NT2/D1 (cell line): ENCODE measurements around the gene EFHC1.

Source experiments
- DNase-seq: peaks from one replicate; pipeline ENCODE4 v3.0.0-alpha.2; 2011; ENCODE audit warnings: low read depth, low spot score
- H3K27me3 ChIP-seq: 2 replicates; pipeline ENCODE4 v1.6.0; 2011; ENCODE audit warnings: mild to moderate bottlenecking; ENCODE audit not compliant: insufficient read length, insufficient read depth
- H3K36me3 ChIP-seq: 2 replicates; pipeline ENCODE4 v1.6.1; 2011; ENCODE audit warnings: mild to moderate bottlenecking, low read length, mixed read lengths; ENCODE audit not compliant: insufficient read depth, insufficient read length
- H3K4me1 ChIP-seq: 2 replicates; pipeline ENCODE4 v1.5.1; 2011; ENCODE audit not compliant: insufficient read depth, insufficient read length
- H3K4me3 ChIP-seq: 2 replicates; pipeline ENCODE4 v1.5.1; 2011; ENCODE audit warnings: low read depth; ENCODE audit not compliant: insufficient read length
- H3K9ac ChIP-seq: 2 replicates; pipeline ENCODE4 v1.6.0; 2011; ENCODE audit warnings: low read depth; ENCODE audit not compliant: insufficient read length
- H3K9me3 ChIP-seq: 2 replicates; pipeline ENCODE4 v1.5.1; 2011; ENCODE audit warnings: mild to moderate bottlenecking, low read length; ENCODE audit not compliant: insufficient read depth
- SUZ12 ChIP-seq: IDR thresholded peaks from 2 replicates; pipeline ENCODE4 v1.6.1; 2011; ENCODE audit not compliant: insufficient read length, insufficient read depth; ENCODE audit errors: extremely low read depth
- YY1 ChIP-seq: IDR thresholded peaks from 2 replicates; pipeline ENCODE4 v1.6.1; 2011; ENCODE audit not compliant: insufficient read length, insufficient read depth
- ZNF274 ChIP-seq: IDR thresholded peaks from 2 replicates; pipeline ENCODE4 v1.6.1; 2011; ENCODE audit warnings: mild to moderate bottlenecking, low read depth, low read length

EFHC1 gene

DNA sequence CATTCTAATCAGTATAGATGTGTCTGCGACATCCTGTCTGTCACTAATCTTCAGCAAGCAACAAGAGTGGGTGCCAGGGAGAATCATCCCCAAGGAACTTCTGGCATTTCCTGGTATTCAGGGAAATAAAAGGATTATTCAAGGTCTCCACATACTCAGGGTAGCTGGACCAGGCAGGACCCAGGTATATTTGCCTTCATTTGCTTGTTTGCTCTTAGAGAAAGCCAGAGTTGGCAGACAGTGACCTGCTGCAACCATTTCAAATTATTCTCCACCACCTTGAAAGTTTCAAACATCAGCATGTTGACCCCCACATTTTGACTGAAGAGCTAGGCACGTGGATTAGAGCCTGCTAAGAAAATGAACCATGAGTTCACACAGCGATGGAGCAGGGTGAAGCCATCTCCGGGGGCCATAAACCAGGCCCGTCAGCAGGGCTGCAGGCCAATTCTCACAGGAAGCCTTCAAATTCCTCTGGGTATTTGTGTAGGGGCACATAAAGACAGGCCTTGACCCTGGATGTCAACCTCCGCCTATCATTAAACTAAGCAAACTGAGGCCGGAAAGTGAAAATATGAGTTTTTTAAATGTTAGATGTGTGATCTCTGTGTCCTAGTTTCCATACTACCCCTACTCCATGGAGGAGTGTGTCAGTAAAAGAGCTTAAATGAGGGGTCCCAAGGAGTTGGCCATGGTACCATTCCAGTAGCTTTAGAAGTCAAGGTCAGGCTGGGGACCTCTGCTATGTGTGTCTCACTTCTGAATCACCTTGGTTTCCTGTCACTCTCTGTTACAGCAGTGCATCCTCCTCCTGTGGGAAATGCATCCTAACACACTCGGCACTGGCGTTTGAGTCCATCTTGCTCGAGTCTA, 123.8 kb downstream of the EFHC1 start:
- no peak for DNase-seq
- TF ChIP-seq SUZ12 = no peak
- TF ChIP-seq ZNF274 = no peak
- no peak for TF ChIP-seq YY1
- H3K9me3 ChIP-seq = no peaks in the 10 kb centered on the region
- H3K36me3 ChIP-seq = peaks cover 20% of the 10 kb centered on the region
- peaks cover 10% of the 10 kb centered on the region for H3K4me1 ChIP-seq
- H3K4me3 ChIP-seq = no peak overlapping the region
- H3K9ac ChIP-seq = no peak overlapping the region
- no peaks in the 10 kb centered on the region for H3K27me3 ChIP-seq

DNA sequence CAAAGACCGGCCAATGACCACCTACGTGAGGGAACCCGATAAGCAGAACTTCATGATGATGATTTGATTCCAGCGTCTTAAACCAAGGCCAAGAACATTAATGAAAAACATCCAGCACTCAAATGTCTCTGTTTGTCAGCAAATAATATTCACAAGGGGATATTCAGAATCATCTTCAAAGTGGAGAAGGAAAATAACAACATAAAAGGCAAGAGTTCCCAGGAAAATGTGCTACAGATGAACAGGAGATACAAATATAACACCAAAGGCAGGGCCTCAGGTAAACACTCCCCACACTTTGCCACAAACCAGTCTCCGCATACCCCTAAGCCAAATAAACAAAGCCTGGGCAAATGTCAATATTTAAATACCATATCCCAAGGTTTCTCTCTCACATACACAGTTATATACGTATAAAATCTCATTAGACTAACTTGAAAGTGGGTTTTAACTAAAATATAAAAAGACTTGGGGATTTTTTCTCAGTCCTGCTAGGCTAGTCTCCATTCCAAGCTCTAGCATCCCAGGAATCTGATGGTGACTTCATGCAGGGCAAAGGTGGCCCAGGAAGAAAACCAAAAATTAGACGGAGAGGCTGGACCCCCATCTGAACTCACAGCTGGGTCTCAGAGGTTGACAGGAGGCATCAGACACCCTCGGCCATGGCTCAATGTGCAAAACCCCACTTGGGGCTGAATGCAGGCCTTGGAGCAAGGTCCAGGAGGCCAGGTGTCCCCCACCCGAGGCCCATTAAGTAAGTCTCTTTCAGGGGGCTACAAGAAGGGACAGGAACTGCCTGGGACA, 124.7 kb downstream of the EFHC1 start:
- peaks cover 10% of the 10 kb centered on the region for H3K4me1 ChIP-seq
- DNase-seq = no peak
- H3K9me3 ChIP-seq = no peaks in the 10 kb centered on the region
- H3K9ac ChIP-seq = no peak overlapping the region
- no peak overlapping the region for H3K4me3 ChIP-seq
- peaks cover 24% of the 10 kb centered on the region for H3K36me3 ChIP-seq
- no peak for TF ChIP-seq ZNF274
- TF ChIP-seq YY1 = no peak
- no peak for TF ChIP-seq SUZ12
- no peaks in the 10 kb centered on the region for H3K27me3 ChIP-seq

DNA sequence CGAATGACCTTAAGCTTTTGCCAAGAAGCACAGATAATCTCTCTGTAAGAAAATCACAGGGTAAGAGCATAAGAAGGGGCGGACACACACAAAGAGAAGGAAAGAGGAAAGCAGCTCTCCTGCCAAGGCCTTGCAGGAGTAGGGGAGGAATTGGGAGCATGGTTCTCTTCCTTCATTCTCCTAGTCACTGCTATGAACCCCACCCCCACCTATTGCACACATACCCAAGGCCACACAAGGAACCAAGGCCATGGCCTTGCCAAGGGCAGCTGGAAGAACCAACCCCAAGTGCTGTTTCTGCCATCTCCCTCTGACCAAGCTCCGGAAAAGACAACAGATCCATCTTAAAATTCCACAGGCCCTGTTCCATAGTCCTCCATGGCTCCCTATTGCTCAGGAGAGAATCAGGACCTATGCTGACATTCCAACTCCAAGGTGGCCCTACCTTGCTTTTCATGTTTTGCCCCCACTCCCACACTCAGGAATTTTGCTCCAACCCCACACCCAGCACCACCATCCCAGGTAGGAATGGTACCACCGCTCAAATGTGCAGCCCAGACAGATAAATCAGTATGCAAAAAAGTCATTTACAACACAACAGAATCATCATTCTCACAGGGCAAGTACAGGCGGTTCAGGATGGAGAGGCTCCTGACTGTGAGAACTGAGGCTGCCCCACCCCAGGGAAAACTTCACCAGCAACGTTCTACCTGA, 125.4 kb downstream of the EFHC1 start:
- H3K36me3 ChIP-seq = peaks cover 26% of the 10 kb centered on the region
- no peaks in the 10 kb centered on the region for H3K27me3 ChIP-seq
- no peak overlapping the region for H3K4me3 ChIP-seq
- no peak for TF ChIP-seq YY1
- no peak for TF ChIP-seq SUZ12
- no peak for TF ChIP-seq ZNF274
- no peak overlapping the region for H3K9ac ChIP-seq
- no peaks in the 10 kb centered on the region for H3K9me3 ChIP-seq
- no peak for DNase-seq
- H3K4me1 ChIP-seq = peaks cover 12% of the 10 kb centered on the region

- H3K4me1 ChIP-seq = peaks cover 12% of the 10 kb centered on the region
- TF ChIP-seq SUZ12 (no peak), ZNF274 (no peak), YY1 (no peak)
- peaks cover 26% of the 10 kb centered on the region for H3K36me3 ChIP-seq
- H3K4me3 ChIP-seq = no peak overlapping the region
- no peaks in the 10 kb centered on the region for H3K27me3 ChIP-seq
- H3K9me3 ChIP-seq = no peaks in the 10 kb centered on the region
- DNase-seq = no peak
- H3K9ac ChIP-seq = no peak overlapping the region
These were observed 126.0 kb downstream of the EFHC1 start for GRCh38 chr6:52546192-52546591.

DNA sequence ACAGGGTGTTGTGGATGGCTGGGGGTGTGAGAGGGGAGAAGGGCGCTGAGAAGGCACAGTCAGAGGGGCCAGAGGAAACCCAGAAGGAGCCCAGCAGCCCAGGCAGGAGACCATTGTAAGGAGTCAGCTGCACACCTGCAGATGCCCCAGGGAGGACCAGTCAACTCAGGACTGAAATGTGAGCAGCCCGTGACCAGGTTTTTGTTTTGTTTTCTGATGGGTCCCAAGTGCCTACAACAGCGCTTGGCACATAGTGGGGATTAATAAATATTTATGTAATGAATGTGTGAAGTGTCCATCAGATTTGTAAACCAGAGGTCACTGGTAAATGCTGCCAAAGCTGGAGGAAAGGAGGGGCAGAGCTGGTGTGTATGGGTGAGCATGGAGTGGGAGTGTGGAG, 126.5 kb downstream of the EFHC1 start:
- peaks cover 24% of the 10 kb centered on the region for H3K36me3 ChIP-seq
- H3K9me3 ChIP-seq = no peaks in the 10 kb centered on the region
- peaks cover 12% of the 10 kb centered on the region for H3K4me1 ChIP-seq
- TF ChIP-seq SUZ12 = no peak
- no peak for TF ChIP-seq ZNF274
- TF ChIP-seq YY1 = no peak
- H3K27me3 ChIP-seq = no peaks in the 10 kb centered on the region
- H3K4me3 ChIP-seq = no peak overlapping the region
- no peak for DNase-seq
- H3K9ac ChIP-seq = no peak overlapping the region

DNA sequence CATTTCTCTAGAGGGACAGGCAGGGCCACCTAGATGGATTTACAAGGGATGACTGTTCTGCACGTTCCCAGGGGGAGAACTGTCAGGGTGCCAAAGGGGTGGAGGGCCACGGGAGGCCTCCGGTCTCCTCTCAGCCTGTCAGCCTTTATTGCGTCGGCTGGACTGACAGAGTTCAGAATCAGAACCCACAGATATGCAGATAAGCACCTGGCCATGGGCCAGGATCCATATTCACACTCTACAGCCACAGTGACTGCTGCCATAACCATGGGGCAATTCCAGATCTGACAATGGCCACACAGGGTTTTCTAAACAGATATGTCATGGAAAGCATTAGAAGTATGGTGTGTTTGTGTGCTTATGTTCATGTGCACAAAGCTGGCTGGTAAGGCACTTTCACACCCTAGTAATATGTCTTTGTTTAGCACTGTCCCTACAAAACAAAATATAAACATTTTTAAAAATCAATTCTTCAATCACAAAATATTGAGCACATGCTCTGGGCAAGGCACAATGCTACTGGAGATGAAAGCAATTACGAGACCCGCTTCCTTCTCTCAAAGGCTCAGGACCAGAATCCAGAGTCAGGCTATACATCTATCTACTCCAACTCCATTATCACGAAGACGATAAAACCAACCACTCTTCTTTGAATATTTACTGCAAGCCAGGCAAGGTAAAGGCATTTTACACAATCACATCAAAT, 127.7 kb downstream of the EFHC1 start:
- no peaks in the 10 kb centered on the region for H3K9me3 ChIP-seq
- H3K27me3 ChIP-seq = no peaks in the 10 kb centered on the region
- TF ChIP-seq ZNF274 (no peak), SUZ12 (no peak), YY1 (no peak)
- H3K4me3 ChIP-seq = no peak overlapping the region
- H3K4me1 ChIP-seq = peaks cover 22% of the 10 kb centered on the region
- no peak for DNase-seq
- no peak overlapping the region for H3K9ac ChIP-seq
- peaks cover 30% of the 10 kb centered on the region for H3K36me3 ChIP-seq

DNA sequence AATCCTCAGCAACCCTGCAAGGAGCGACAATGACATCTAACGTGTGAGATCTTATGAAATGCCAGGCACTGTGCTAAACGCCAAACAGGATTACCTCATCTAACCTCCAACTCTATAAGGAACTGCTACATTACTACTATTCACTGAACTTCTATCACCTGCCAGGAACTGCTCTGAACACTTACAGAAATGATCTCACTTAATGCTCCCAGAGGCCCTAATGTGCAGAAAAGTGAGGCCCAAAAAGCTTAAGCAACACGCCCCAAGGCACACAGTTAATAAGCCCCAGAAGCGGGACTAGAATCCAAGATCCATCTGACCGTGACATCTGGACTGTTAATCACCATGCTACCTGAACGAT, 128.2 kb downstream of the EFHC1 start:
- Histone ChIP-seq H3K9ac (no peak overlapping the region), H3K9me3 (no peaks in the 10 kb centered on the region), H3K27me3 (no peaks in the 10 kb centered on the region), H3K4me1 (peaks cover 24% of the 10 kb centered on the region), H3K4me3 (no peak overlapping the region), H3K36me3 (peaks cover 30% of the 10 kb centered on the region)
- TF ChIP-seq YY1 (no peak), SUZ12 (no peak), ZNF274 (no peak)
- no peak for DNase-seq
